H1 (cell line): ENCODE measurements around the gene FAM222B. TPM values are rescaled to one million over a fixed set of nuclear protein-coding genes. Genes with fewer than 3 reads are reported as not detected.

Experiments used
- CTCF ChIA-PET: fragments of 300-600 bp; sonication (Branson Sonifier 250); formaldehyde crosslinking; loops from one replicate; lab custom pipeline; 2021; ENCODE audit not compliant: partially characterized antibody; lab: Charles Lee
- POLR2A ChIA-PET: fragments of 300-600 bp; sonication (Branson Sonifier 250); formaldehyde crosslinking; loops from one replicate; lab custom pipeline; 2021; ENCODE audit warnings: inconsistent platforms; ENCODE audit not compliant: partially characterized antibody; lab: Charles Lee
- DNase-seq, 2 experiments: peaks; one replicate each; pipeline versions ENCODE4 v3.0.0 to v3.0.0-alpha.2; 2010 to 2022; ENCODE audit warnings: low spot score in 2 of 2, low read depth in 1 of 2, mixed read lengths in 1 of 2
- FAIRE-seq: peaks from 2 replicates; lab custom pipeline; 2011; peaks lifted over from hg19 to GRCh38; lab: Jason Lieb, UNC
- H2AFZ ChIP-seq: 2 replicates; pipeline ENCODE4 v1.8.1; 2012; ENCODE audit warnings: low read length, inconsistent platforms
- H2AK5ac ChIP-seq: 2 replicates; pipeline ENCODE4 v1.6.1; 2013; ENCODE audit warnings: low read depth, low read length
- H2BK120ac ChIP-seq: replicated peaks from 2 replicates; pipeline ENCODE3; 2013; ENCODE audit warnings: low read depth, low read length, inconsistent platforms
- H2BK12ac ChIP-seq: 2 replicates; pipeline ENCODE4 v1.6.1; 2013; ENCODE audit warnings: low read depth, low read length
- H2BK15ac ChIP-seq: 2 replicates; pipeline ENCODE4 v1.6.1; 2013; ENCODE audit warnings: low read length
- H2BK20ac ChIP-seq: 2 replicates; pipeline ENCODE4 v1.6.1; 2013; ENCODE audit warnings: low read length
- H2BK5ac ChIP-seq: 2 replicates; pipeline ENCODE4 v1.6.1; 2013; ENCODE audit warnings: low read depth, low read length
- H3K14ac ChIP-seq: 2 replicates; pipeline ENCODE4 v1.6.1; 2013; ENCODE audit warnings: inconsistent platforms; ENCODE audit not compliant: insufficient read length
- H3K18ac ChIP-seq: 2 replicates; pipeline ENCODE4 v1.6.1; 2013; ENCODE audit warnings: low read length; ENCODE audit errors: extremely low read depth
- H3K23ac ChIP-seq: 2 replicates; pipeline ENCODE4 v1.6.1; 2013; ENCODE audit warnings: inconsistent platforms; ENCODE audit not compliant: insufficient read length
- H3K23me2 ChIP-seq: 2 replicates; pipeline ENCODE4 v1.6.1; 2013; ENCODE audit warnings: low read depth, low read length
- H3K27ac ChIP-seq: 2 replicates; pipeline ENCODE4 v1.6.1; 2011; ENCODE audit warnings: low read depth, low read length, inconsistent platforms
- H3K27me3 ChIP-seq, 4 experiments: replicated peaks in 1 of 4; 1 replicate in 1 of 4; 2 replicates in 3 of 4; pipeline versions ENCODE4 v1.6.1 to v1.8.1; 2011 to 2013; ENCODE audit warnings: low read length in 3 of 4, mild to moderate bottlenecking in 3 of 4, inconsistent platforms in 2 of 4, mixed read lengths in 2 of 4, moderate library complexity in 1 of 4; ENCODE audit not compliant: control insufficient read depth in 3 of 4, insufficient read depth in 3 of 4; ENCODE audit errors: extremely low read depth in 1 of 4
- H3K36me3 ChIP-seq, 4 experiments: 2 replicates each; pipeline versions ENCODE4 v1.6.1 to v1.8.1; 2011 to 2013; ENCODE audit warnings: mild to moderate bottlenecking in 4 of 4, low read length in 3 of 4, moderate library complexity in 2 of 4, control low read depth in 1 of 4, inconsistent platforms in 1 of 4; ENCODE audit not compliant: insufficient read depth in 4 of 4, control insufficient read depth in 2 of 4
- H3K4ac ChIP-seq: replicated peaks from 2 replicates; pipeline ENCODE3; 2013; ENCODE audit warnings: low read length, low read depth, mixed read lengths, inconsistent platforms; ENCODE audit not compliant: insufficient read length
- H3K4me1 ChIP-seq, 4 experiments: replicated peaks in 1 of 4; 1 replicate in 1 of 4; 2 replicates in 3 of 4; pipeline versions ENCODE4 v1.6.1 to v1.8.1; 2011 to 2013; ENCODE audit warnings: low read length in 3 of 4, inconsistent platforms in 2 of 4, mixed read lengths in 1 of 4; ENCODE audit not compliant: insufficient read depth in 4 of 4, control insufficient read depth in 3 of 4
- H3K4me2 ChIP-seq, 2 experiments: 2 replicates each; pipeline versions ENCODE4 v1.6.1 to v1.8.1; 2011 to 2013; ENCODE audit warnings: low read depth in 2 of 2, low read length in 2 of 2, control low read depth in 1 of 2, inconsistent platforms in 1 of 2, mild to moderate bottlenecking in 1 of 2; ENCODE audit not compliant: insufficient read depth in 1 of 2
- H3K4me3 ChIP-seq, 4 experiments: fragments of 200-600, 300-600 bp in 1 of 4; sonication (generic), shearing (Covaris generic), sonication (Bioruptor Twin) in 1 of 4; 2 replicates each; pipeline versions ENCODE4 v1.5.1 to v1.8.1; 2011 to 2016; ENCODE audit warnings: low read length in 4 of 4, low read depth in 3 of 4, control low read depth in 2 of 4, inconsistent platforms in 2 of 4, mild to moderate bottlenecking in 2 of 4, mixed read lengths in 1 of 4, moderate library complexity in 1 of 4; ENCODE audit not compliant: insufficient read depth in 2 of 4; ENCODE audit errors: extremely low read depth in 1 of 4
- H3K56ac ChIP-seq: replicated peaks from 2 replicates; pipeline ENCODE3; 2013; ENCODE audit warnings: low read depth, mild to moderate bottlenecking, mixed read lengths, low read length, inconsistent platforms; ENCODE audit not compliant: insufficient read length
- H3K79me1 ChIP-seq: 2 replicates; pipeline ENCODE4 v1.6.1; 2013; ENCODE audit warnings: low read depth, low read length, control low read depth
- H3K79me2 ChIP-seq, 2 experiments: 2 replicates each; pipeline versions ENCODE4 v1.6.1 to v1.8.1; 2012 to 2013; ENCODE audit warnings: low read length in 2 of 2, mild to moderate bottlenecking in 2 of 2, inconsistent platforms in 1 of 2; ENCODE audit not compliant: insufficient read depth in 2 of 2, control insufficient read depth in 1 of 2
- H3K9ac ChIP-seq, 4 experiments: replicated peaks in 1 of 4; 1 replicate in 1 of 4; 2 replicates in 3 of 4; pipeline versions ENCODE4 v1.6.1 to v1.8.1; 2011 to 2013; ENCODE audit warnings: low read depth in 3 of 4, low read length in 3 of 4, control low read depth in 2 of 4, mild to moderate bottlenecking in 2 of 4, moderate library complexity in 2 of 4, inconsistent platforms in 1 of 4; ENCODE audit errors: extremely low read depth in 1 of 4
- H3K9me3 ChIP-seq, 2 experiments: 2 replicates each; pipeline versions ENCODE4 v1.6.1 to v1.8.1; 2012 to 2013; ENCODE audit warnings: mild to moderate bottlenecking in 2 of 2, moderate library complexity in 2 of 2, control low read depth in 1 of 2, inconsistent platforms in 1 of 2, low read depth in 1 of 2, low read length in 1 of 2, mixed read lengths in 1 of 2; ENCODE audit not compliant: insufficient read depth in 2 of 2
- H4K20me1 ChIP-seq, 2 experiments: replicated peaks in 1 of 2; 2 replicates each; pipeline versions ENCODE3 to v1.8.1; 2011 to 2013; ENCODE audit warnings: inconsistent platforms in 2 of 2, low read length in 2 of 2, mild to moderate bottlenecking in 1 of 2; ENCODE audit not compliant: insufficient read depth in 2 of 2, control insufficient read depth in 1 of 2
- H4K5ac ChIP-seq: 2 replicates; pipeline ENCODE4 v1.6.1; 2013; ENCODE audit warnings: low read length, low read depth, mixed read lengths, inconsistent platforms; ENCODE audit not compliant: insufficient read length
- H4K8ac ChIP-seq: 2 replicates; pipeline ENCODE4 v1.8.0; 2013; ENCODE audit warnings: mild to moderate bottlenecking, moderate library complexity, low read length, inconsistent platforms; ENCODE audit not compliant: insufficient read depth; ENCODE audit errors: extremely low read depth
- H4K91ac ChIP-seq: replicated peaks from 2 replicates; pipeline ENCODE3; 2013; ENCODE audit warnings: low read length, mixed read lengths, inconsistent platforms; ENCODE audit not compliant: insufficient read length
- NANOG ChIP-seq: IDR thresholded peaks from 2 replicates; pipeline ENCODE4 v1.6.1; 2011; ENCODE audit warnings: low read length, low read depth, mild to moderate bottlenecking, inconsistent platforms; ENCODE audit not compliant: insufficient read depth, poor library complexity, severe bottlenecking
- SUZ12 ChIP-seq: fragments of 200-600 bp; sonication (generic); IDR thresholded peaks from 2 replicates; pipeline ENCODE4 v1.6.1; 2012; ENCODE audit warnings: mild to moderate bottlenecking, inconsistent platforms, low read length, moderate library complexity, mixed read lengths
- TCF12 ChIP-seq: IDR thresholded peaks from 2 replicates; pipeline ENCODE4 v1.6.1; 2011; ENCODE audit warnings: low read depth, mild to moderate bottlenecking, low read length
- WGBS, 2 experiments: shearing (Covaris generic) in 1 of 2; methylation state at CpG; one replicate each; pipeline versions ENCODE4 v1.1.6 to v1.1.7; 2013 to 2015; ENCODE audit warnings: low lambda C conversion rate in 2 of 2, mixed read lengths in 2 of 2, inconsistent platforms in 1 of 2, low coverage in 1 of 2, missing lambda C conversion rate in 1 of 2; ENCODE audit not compliant: insufficient replicate concordance in 2 of 2, insufficient coverage in 1 of 2, insufficient read length in 1 of 2; ENCODE audit errors: extremely low coverage in 1 of 2, missing lambda C conversion rate in 1 of 2; 5-methylcytosine and 5-hydroxymethylcytosine counted together
- polyA plus RNA-seq, 7 experiments: library from polyadenylated mRNA; depleted of rRNA in 3 of 7; stranded (reverse) in 5 of 7; unstranded in 2 of 7; fragments of >200 nt in 5 of 7; fragments of 200-250 nt in 2 of 7; gene quantifications; 1 replicate in 5 of 7; 2 replicates in 1 of 7; 4 replicates in 1 of 7; pipeline versions ENCODE4 v1.2.1 to v1.2.3, GENCODE V29; 2011 to 2013; ENCODE audit warnings: missing spikeins in 2 of 7, mixed read lengths in 2 of 7
- total RNA-seq: library from RNA; stranded (reverse); fragmentation: NEBNext Ultra II Directional; extraction: Animal tissue kit (Norgen Biotek cat#: 25700); gene quantifications from 2 replicates; pipeline ENCODE4 v1.2.1, GENCODE V29; 2021
- TF ChIP-seq, protein P1 (sequence below): IDR thresholded peaks from 2 replicates; pipeline ENCODE4 v1.6.1; 2012; ENCODE audit warnings: inconsistent platforms
- TF ChIP-seq, protein P2 (sequence below): IDR thresholded peaks from 2 replicates; pipeline ENCODE4 v1.6.1; 2011; ENCODE audit warnings: low read length, improper control_type of control experiment

The FAM222B gene
- total and polyA plus RNA-seq, 2 of the 8 experiments (the other 6 are each of a cell fraction or from before 2014, with no cell fraction given): 42.1 to 81.7 TPM

DNA sequence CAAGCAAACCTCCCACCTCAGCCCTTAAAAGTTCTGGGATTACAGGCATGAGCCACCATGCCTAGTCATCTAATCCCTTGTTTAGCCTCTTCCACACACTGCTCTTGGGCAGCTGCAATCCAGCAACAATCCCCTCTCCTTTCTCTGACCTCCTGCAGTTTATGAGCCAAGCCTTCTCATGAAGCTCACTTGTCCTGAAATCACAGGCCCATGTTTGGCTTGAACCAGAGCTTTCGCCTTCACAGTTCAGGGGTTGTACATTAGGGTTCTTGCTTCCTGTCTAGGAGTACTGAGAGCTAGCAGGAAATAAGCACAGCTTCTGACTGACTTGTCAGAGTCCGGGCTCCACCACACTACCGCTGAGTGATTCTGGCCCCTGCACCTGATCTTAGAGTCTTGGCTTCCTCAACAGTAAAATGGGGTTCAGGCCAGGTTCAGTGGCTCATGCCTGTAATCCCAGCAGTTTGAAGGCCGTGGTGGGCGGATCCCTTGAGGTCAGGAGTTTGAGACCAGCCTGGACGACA lies 28.5 kb upstream of the FAM222B start:
- Histone ChIP-seq H3K27me3 (peaks cover 0 to 4% (median 0%) of the 10 kb centered on the region in 4 experiments; a peak in 2 of 7 replicates), H4K20me1 (peaks cover 0 to 1% of the 10 kb centered on the region in 2 experiments), H3K56ac (no peak overlapping the region), H3K9me3 (no peaks in the 10 kb centered on the region), H3K14ac (no peak overlapping the region), H3K23me2 (no peaks in the 10 kb centered on the region), H2BK15ac (peak overlapping the region; percentile 53; the same call in 1 of the 2 replicates), H3K4me3 (no peak overlapping the region), H4K91ac (no peak overlapping the region), H2BK120ac (no peak overlapping the region), H3K4me1 (no peaks in the 10 kb centered on the region), H3K4ac (no peak overlapping the region), H2AK5ac (no peak overlapping the region), H3K18ac (no peak overlapping the region), H3K23ac (no peak overlapping the region), H4K5ac (no peak overlapping the region), H2BK12ac (0 out of 2 replicates have a peak overlapping the region, but pooled peaks have one; percentile 39), H4K8ac (no peak overlapping the region), H3K4me2 (no peak overlapping the region), H2BK5ac (no peak overlapping the region), H3K79me2 (no peaks in the 10 kb centered on the region), H3K9ac (no peak overlapping the region; a peak in 1 of 7 replicates), H2AFZ (no peak overlapping the region), H3K27ac (no peak overlapping the region), H3K36me3 (no peaks in the 10 kb centered on the region), H3K79me1 (no peaks in the 10 kb centered on the region), H2BK20ac (peak overlapping the region; percentile 86; the same call in 1 of the 2 replicates)
- DNase-seq (no peak), FAIRE-seq (no peak)
- ChIA-PET POLR2A (interaction anchor here (0.7 to 1.9 kb wide), 8 partner anchors 8 to 145 kb away, joined by 3 to 10 read pairs (median 3); partner anchors contain the start of gene TLCD1), CTCF (interaction anchor here (0.6 to 2.0 kb wide), 14 partner anchors 7 to 196 kb away, joined by 3 to 8 read pairs (median 4); partner anchors contain the start of gene NEK8)
- WGBS, 2 experiments: 95% methylated on average over 6 of the region's 6 CpGs; no CpG with 5 or more reads in 1 of the 2 experiments
- TF ChIP-seq SUZ12: no peak
- TF ChIP-seq, protein P1, sequence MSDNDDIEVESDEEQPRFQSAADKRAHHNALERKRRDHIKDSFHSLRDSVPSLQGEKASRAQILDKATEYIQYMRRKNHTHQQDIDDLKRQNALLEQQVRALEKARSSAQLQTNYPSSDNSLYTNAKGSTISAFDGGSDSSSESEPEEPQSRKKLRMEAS: no peak
- TF ChIP-seq, protein P2, sequence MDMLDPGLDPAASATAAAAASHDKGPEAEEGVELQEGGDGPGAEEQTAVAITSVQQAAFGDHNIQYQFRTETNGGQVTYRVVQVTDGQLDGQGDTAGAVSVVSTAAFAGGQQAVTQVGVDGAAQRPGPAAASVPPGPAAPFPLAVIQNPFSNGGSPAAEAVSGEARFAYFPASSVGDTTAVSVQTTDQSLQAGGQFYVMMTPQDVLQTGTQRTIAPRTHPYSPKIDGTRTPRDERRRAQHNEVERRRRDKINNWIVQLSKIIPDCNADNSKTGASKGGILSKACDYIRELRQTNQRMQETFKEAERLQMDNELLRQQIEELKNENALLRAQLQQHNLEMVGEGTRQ: no peak
- TF ChIP-seq TCF12: no peak
- no peak for TF ChIP-seq NANOG
